HepG2 (cell line): ENCODE results near the gene IQUB. TPM values are rescaled to one million over a fixed set of nuclear protein-coding genes. Genes with fewer than 3 reads are reported as not detected.

Source experiments
- ATAC-seq: fragments of 200-7000 bp; cut with Tn5 transposase; 3 replicates; pipeline ENCODE4 v1.9.1; 2020; ENCODE audit warnings: mild to moderate bottlenecking, moderate library complexity
- BruUV-seq: library from RNA; stranded (reverse); fragments of 400-500 nt; replicated peaks from 2 replicates; lab custom pipeline; 2021; lab: Mats Ljungman, UMichigan
- CTCF ChIA-PET: fragments of 300-600 bp; formaldehyde crosslinking; extraction: SDS; loops from one replicate; lab custom pipeline; 2021; ENCODE audit warnings: low total read pairs, inconsistent platforms, low intra/inter-chr PET ratio; lab: Yijun Ruan, JAX
- POLR2A ChIA-PET: fragments of 350-600 bp; sonication (Branson Sonifier 250); formaldehyde crosslinking; loops from one replicate; lab custom pipeline; 2020; ENCODE audit warnings: antibody characterized with exemption, inconsistent platforms; lab: Yijun Ruan, JAX
- DNase-seq: peaks from one replicate; pipeline ENCODE4 v3.0.0-alpha.2; 2015; ENCODE audit warnings: low spot score
- FAIRE-seq: peaks from 3 replicates; lab custom pipeline; 2011; peaks lifted over from hg19 to GRCh38; lab: Jason Lieb, UNC
- H2AFZ ChIP-seq: one replicate; pipeline ENCODE4 v1.6.1; 2011; ENCODE audit warnings: low read length, inconsistent platforms
- H3K27ac ChIP-seq: fragments of 300-600 bp; 3 replicates; pipeline ENCODE4 v1.8.0; 2011; ENCODE audit warnings: mixed run types, mild to moderate bottlenecking, mixed read lengths, low read length, inconsistent platforms; ENCODE audit not compliant: insufficient read depth; ENCODE audit errors: extremely low read length
- H3K27me3 ChIP-seq, 2 experiments: fragments of 200-600 bp in 1 of 2; 2 replicates in 1 of 2; 3 replicates in 1 of 2; pipeline versions ENCODE4 v1.6.0 to v1.8.0; 2011; ENCODE audit warnings: low read length in 2 of 2, mild to moderate bottlenecking in 2 of 2, moderate library complexity in 2 of 2, inconsistent platforms in 1 of 2; ENCODE audit not compliant: insufficient read depth in 2 of 2, control insufficient read depth in 1 of 2
- H3K36me3 ChIP-seq, 2 experiments: fragments of 200-600 bp in 1 of 2; replicated peaks in 1 of 2; 2 replicates in 1 of 2; 3 replicates in 1 of 2; pipeline versions ENCODE4 v1.5.1 to v1.8.0; 2011; ENCODE audit warnings: low read length in 2 of 2, inconsistent platforms in 1 of 2; ENCODE audit not compliant: insufficient read depth in 2 of 2, control insufficient read depth in 1 of 2
- H3K4me1 ChIP-seq: 2 replicates; pipeline ENCODE4 v1.5.1; 2012; ENCODE audit warnings: low read length, inconsistent platforms; ENCODE audit not compliant: insufficient read depth
- H3K4me2 ChIP-seq: 2 replicates; pipeline ENCODE4 v1.6.0; 2011; ENCODE audit warnings: low read depth, low read length, inconsistent platforms
- H3K4me3 ChIP-seq, 3 experiments: fragments of 200-600 bp in 1 of 3; sonication (generic), shearing (Covaris generic) in 1 of 3; replicated peaks in 1 of 3; 2 replicates each; pipeline ENCODE4 v1.5.1; 2011 to 2016; ENCODE audit warnings: low read length in 3 of 3, inconsistent platforms in 2 of 3, low read depth in 2 of 3, mild to moderate bottlenecking in 2 of 3, control low read depth in 1 of 3, mixed read lengths in 1 of 3; ENCODE audit not compliant: insufficient read depth in 1 of 3
- H3K79me2 ChIP-seq: one replicate; pipeline ENCODE4 v1.6.1; 2011; ENCODE audit warnings: low read length, inconsistent platforms; ENCODE audit not compliant: insufficient read depth
- H3K9ac ChIP-seq: 2 replicates; pipeline ENCODE4 v1.6.0; 2011; ENCODE audit warnings: mild to moderate bottlenecking, low read depth, low read length, inconsistent platforms; ENCODE audit not compliant: insufficient read depth
- H3K9me3 ChIP-seq: 2 replicates; pipeline ENCODE4 v1.5.1; 2012; ENCODE audit warnings: mild to moderate bottlenecking, low read length
- H4K20me1 ChIP-seq: 2 replicates; pipeline ENCODE4 v1.6.0; 2011; ENCODE audit warnings: inconsistent platforms, mild to moderate bottlenecking, low read length, moderate library complexity; ENCODE audit not compliant: insufficient read depth
- CEBPG ChIP-seq: IDR thresholded peaks from 2 replicates; pipeline ENCODE4 v1.6.1; 2016
- EP300 ChIP-seq, 3 experiments: sonication (generic) in 1 of 3; formaldehyde crosslinking in 1 of 3; IDR thresholded peaks; 2 replicates each; pipeline versions ENCODE4 v1.5.1 to v1.6.1; 2011 to 2020; ENCODE audit warnings: low read depth in 2 of 3, low read length in 2 of 3, borderline replicate concordance in 1 of 3, improper control_type of control experiment in 1 of 3, mild to moderate bottlenecking in 1 of 3, missing genetic modification reagents in 1 of 3, moderate library complexity in 1 of 3
- FIP1L1 ChIP-seq: fragments of 200-400 bp; formaldehyde crosslinking; IDR thresholded peaks from 2 replicates; pipeline ENCODE4 v1.6.1; 2018; ENCODE audit warnings: low read depth, mild to moderate bottlenecking, low read length, moderate library complexity, borderline replicate concordance; ENCODE audit not compliant: insufficient read depth
- HDAC2 ChIP-seq: sonication (generic); formaldehyde crosslinking; IDR thresholded peaks from 2 replicates; pipeline ENCODE4 v1.4.0; 2020; ENCODE audit warnings: missing genetic modification reagents
- HIVEP1 ChIP-seq: sonication (generic); formaldehyde crosslinking; IDR thresholded peaks from 2 replicates; pipeline ENCODE4 v1.4.0; 2020; ENCODE audit warnings: mild to moderate bottlenecking, missing genetic modification reagents
- HNF4A ChIP-seq: sonication (generic); formaldehyde crosslinking; IDR thresholded peaks from 2 replicates; pipeline ENCODE4 v1.4.0; 2020; ENCODE audit warnings: missing genetic modification reagents
- MAFK ChIP-seq, 2 experiments: IDR thresholded peaks in 1 of 2; conservative IDR thresholded peaks in 1 of 2; 2 replicates each; pipeline ENCODE4 v1.6.1; 2011; ENCODE audit warnings: improper control_type of control experiment in 2 of 2, low read length in 2 of 2
- RELA ChIP-seq: sonication (generic); formaldehyde crosslinking; IDR thresholded peaks from 2 replicates; pipeline ENCODE4 v1.4.0; 2020; ENCODE audit warnings: missing genetic modification reagents
- REST ChIP-seq, 2 experiments: IDR thresholded peaks; 2 replicates each; pipeline ENCODE4 v1.6.1; 2011 to 2012; ENCODE audit warnings: low read length in 2 of 2, borderline replicate concordance in 1 of 2, low read depth in 1 of 2, mild to moderate bottlenecking in 1 of 2, moderate library complexity in 1 of 2
- RFX3 ChIP-seq: IDR thresholded peaks from 2 replicates; pipeline ENCODE4 v1.6.1; 2016; ENCODE audit warnings: missing biosample characterization, missing genetic modification reagents
- SRSF9 ChIP-seq: fragments of 200-400 bp; formaldehyde crosslinking; IDR thresholded peaks from 2 replicates; pipeline ENCODE4 v1.6.1; 2018; ENCODE audit warnings: borderline replicate concordance, mild to moderate bottlenecking, low read depth, low read length; ENCODE audit not compliant: insufficient read depth, poor library complexity, severe bottlenecking
- TCF7 ChIP-seq: sonication (generic); IDR thresholded peaks from 2 replicates; pipeline ENCODE4 v1.6.1; 2016; ENCODE audit warnings: antibody characterized with exemption, low read depth
- ZMAT3 ChIP-seq: sonication (generic); formaldehyde crosslinking; conservative IDR thresholded peaks from 2 replicates; pipeline ENCODE4 v1.7.0; 2021; ENCODE audit warnings: missing genetic modification reagents
- ZNF138 ChIP-seq: sonication (generic); formaldehyde crosslinking; IDR thresholded peaks from 2 replicates; pipeline ENCODE4 v1.5.0; 2020; ENCODE audit warnings: mild to moderate bottlenecking, low read depth, missing genetic modification reagents
- ZNF235 ChIP-seq: sonication (generic); formaldehyde crosslinking; IDR thresholded peaks from 2 replicates; pipeline ENCODE4 v1.8.1; 2023; ENCODE audit warnings: mild to moderate bottlenecking, missing genetic modification reagents, borderline replicate concordance
- ZNF678 ChIP-seq: sonication (generic); formaldehyde crosslinking; IDR thresholded peaks from 2 replicates; pipeline ENCODE4 v1.4.0; 2020; ENCODE audit warnings: mild to moderate bottlenecking, missing genetic modification reagents
- WGBS: methylation state at CpG from one replicate; pipeline ENCODE4 v1.1.6; 2017; ENCODE audit warnings: low lambda C conversion rate; 5-methylcytosine and 5-hydroxymethylcytosine counted together
- in situ Hi-C: cut with HindIII; loops from 2 replicates; pipeline ENCODE4 v1.10.0; 2017; ENCODE audit warnings: low pct_unique_long_range_greater_than_20kb; ENCODE audit not compliant: extremely low pct_ligation_motif_present
- intact Hi-C: fragments of 100-400 bp; cut with micrococcal nuclease; formaldehyde crosslinking; loops from one replicate; pipeline ENCODE4 v1.10.0; 2022; ENCODE audit not compliant: unreplicated experiment
- polyA plus RNA-seq, 8 experiments: library from polyadenylated mRNA; depleted of rRNA in 3 of 8; stranded (reverse) in 7 of 8; unstranded in 1 of 8; fragments of >200 nt; fragmentation: Illumina TruSeq in 4 of 8; extraction: Trizol in 4 of 8; gene quantifications; 2 replicates each; pipeline versions ENCODE4 v1.2.1 to v1.2.3, GENCODE V29; 2011 to 2016; ENCODE audit warnings: low read depth in 4 of 8, missing spikeins in 1 of 8, mixed read lengths in 1 of 8; ENCODE audit not compliant: insufficient read depth in 1 of 8
- total RNA-seq, 5 experiments: library from RNA; depleted of rRNA; stranded (reverse); fragments of >200 nt; fragmentation: Illumina TruSeq; extraction: Trizol; gene quantifications; 2 replicates each; pipeline ENCODE4 v1.2.3, GENCODE V29; 2016; ENCODE audit warnings: low read depth in 1 of 5
- TF ChIP-seq, protein P1 (sequence below): sonication (generic); formaldehyde crosslinking; IDR thresholded peaks from 2 replicates; pipeline ENCODE4 v1.4.0; 2020; ENCODE audit warnings: missing genetic modification reagents
- TF ChIP-seq, protein P2 (sequence below): IDR thresholded peaks from 2 replicates; pipeline ENCODE4 v1.6.1; 2016; ENCODE audit warnings: missing biosample characterization, missing genetic modification reagents, low read depth

Gene IQUB
- total and polyA plus RNA-seq, 2 of the 13 experiments (the other 11 are each of a cell fraction or from before 2014, with no cell fraction given) = 0.07 TPM; not detected in 1

DNA sequence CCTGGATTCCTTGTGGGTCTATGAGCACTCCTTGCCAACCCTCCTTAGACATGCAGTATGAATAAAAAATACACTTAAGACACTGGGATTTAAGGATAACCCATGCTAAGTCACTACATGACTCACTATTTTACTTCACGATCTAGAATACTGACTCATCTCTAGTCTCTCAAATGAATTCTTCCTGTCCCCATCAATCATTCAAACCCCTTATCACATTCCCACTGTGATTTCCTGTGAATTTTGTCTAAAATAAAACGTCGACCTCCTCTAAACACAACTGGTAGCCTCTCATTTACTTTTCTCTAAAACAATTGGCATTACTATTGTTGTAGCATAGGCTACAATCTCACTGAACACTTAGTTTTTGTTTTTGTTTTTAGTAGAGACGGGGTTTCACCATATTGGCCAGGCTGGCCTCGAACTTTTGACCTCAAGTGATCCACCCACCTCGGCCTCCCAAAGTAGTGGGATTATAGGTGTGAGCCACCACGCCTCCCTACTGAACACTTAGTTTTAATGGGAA is 3.9 kb upstream of the IQUB start:
- FAIRE-seq (no peak), DNase-seq (no peak), ATAC-seq (no peak)
- BruUV-seq = no TSS peak
- no peak overlapping the region for H3K9ac ChIP-seq
- H3K4me2 ChIP-seq = no peak overlapping the region
- TF ChIP-seq, protein P1, sequence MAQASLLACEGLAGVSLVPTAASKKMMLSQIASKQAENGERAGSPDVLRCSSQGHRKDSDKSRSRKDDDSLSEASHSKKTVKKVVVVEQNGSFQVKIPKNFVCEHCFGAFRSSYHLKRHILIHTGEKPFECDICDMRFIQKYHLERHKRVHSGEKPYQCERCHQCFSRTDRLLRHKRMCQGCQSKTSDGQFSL = no peak
- TF ChIP-seq ZNF678 (no peak), RELA (no peak), HDAC2 (CRISPR knock-in tag) (no peak), HNF4A (CRISPR knock-in tag) (no peak), ZMAT3 (no peak), REST (IDR thresholded peaks at IDR 0.05; ENCODE audit: borderline replicate concordance in 1 of 2, low read depth in 1 of 2, low read length in 2 of 2) (no peak), CEBPG (no peak), EP300 (IDR thresholded peaks at IDR 0.05; ENCODE audit: low read depth in 2 of 2, low read length in 2 of 2) (no peak), EP300 (CRISPR knock-in tag; IDR thresholded peaks at IDR 0.05; ENCODE audit: borderline replicate concordance) (no peak), SRSF9 (no peak), ZNF235 (CRISPR knock-in tag) (no peak), TCF7 (no peak), HIVEP1 (CRISPR knock-in tag) (no peak), ZNF138 (CRISPR knock-in tag) (no peak), RFX3 (CRISPR knock-in tag) (no peak), MAFK (conservative IDR thresholded peaks at IDR 0.05 in 1 of 2, IDR thresholded peaks at IDR 0.05 in 1 of 2; ENCODE audit: low read length in 2 of 2) (no peak), FIP1L1 (no peak)
- TF ChIP-seq, protein P2, sequence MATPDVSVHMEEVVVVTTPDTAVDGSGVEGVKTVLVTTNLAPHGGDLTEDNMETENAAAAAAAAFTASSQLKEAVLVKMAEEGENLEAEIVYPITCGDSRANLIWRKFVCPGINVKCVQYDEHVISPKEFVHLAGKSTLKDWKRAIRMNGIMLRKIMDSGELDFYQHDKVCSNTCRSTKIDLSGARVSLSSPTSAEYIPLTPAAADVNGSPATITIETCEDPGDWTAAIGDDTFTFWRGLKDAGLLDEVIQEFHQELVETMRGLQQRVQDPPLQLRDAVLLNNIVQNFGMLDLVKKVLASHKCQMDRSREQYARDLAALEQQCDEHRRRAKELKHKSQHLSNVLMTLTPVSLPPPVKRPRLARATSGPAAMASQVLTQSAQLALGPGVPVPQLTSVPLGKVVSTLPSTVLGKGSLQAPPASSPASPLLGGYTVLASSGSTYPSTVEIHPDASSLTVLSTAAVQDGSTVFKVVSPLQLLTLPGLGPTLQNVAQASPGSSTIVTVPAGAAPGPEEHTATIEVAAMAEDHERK (CRISPR knock-in tag) = no peak
- H4K20me1 ChIP-seq = no peaks in the 10 kb centered on the region
- H3K36me3 ChIP-seq = peaks cover 1 to 2% of the 10 kb centered on the region in 2 experiments; a peak in 1 of 5 replicates
- no peaks in the 10 kb centered on the region for H3K9me3 ChIP-seq
- WGBS = 88% methylated on average over 7 of the region's 7 CpGs
- in situ Hi-C loops (loop anchor here (5.0 kb wide), 1 partner anchor 46 kb away; no protein-coding TSS in a partner anchor), intact Hi-C loops (no loop called here)
- no peak overlapping the region for H3K27ac ChIP-seq
- no peak overlapping the region for H3K4me3 ChIP-seq
- H3K79me2 ChIP-seq = no peaks in the 10 kb centered on the region
- no peak overlapping the region for H2AFZ ChIP-seq
- peaks cover 0 to 7% of the 10 kb centered on the region in 2 experiments; a peak in 3 of 5 replicates for H3K27me3 ChIP-seq
- POLR2A ChIA-PET = no interaction called here
- peaks cover 6% of the 10 kb centered on the region for H3K4me1 ChIP-seq
- CTCF ChIA-PET = interaction anchor here (4.3 kb wide), 1 partner anchor 44 kb away, joined by 28 read pairs; no protein-coding TSS in a partner anchor
